HG03159 (cell line): Measurements from ENCODE around the gene STRA6.

Source experiments
- ATAC-seq: cut with Tn5 transposase; IDR thresholded peaks from one replicate; pipeline ENCODE4 v1.9.1; 2021; ENCODE audit warnings: mild to moderate bottlenecking, moderate library complexity; ENCODE audit not compliant: unreplicated experiment

STRA6 gene

DNA sequence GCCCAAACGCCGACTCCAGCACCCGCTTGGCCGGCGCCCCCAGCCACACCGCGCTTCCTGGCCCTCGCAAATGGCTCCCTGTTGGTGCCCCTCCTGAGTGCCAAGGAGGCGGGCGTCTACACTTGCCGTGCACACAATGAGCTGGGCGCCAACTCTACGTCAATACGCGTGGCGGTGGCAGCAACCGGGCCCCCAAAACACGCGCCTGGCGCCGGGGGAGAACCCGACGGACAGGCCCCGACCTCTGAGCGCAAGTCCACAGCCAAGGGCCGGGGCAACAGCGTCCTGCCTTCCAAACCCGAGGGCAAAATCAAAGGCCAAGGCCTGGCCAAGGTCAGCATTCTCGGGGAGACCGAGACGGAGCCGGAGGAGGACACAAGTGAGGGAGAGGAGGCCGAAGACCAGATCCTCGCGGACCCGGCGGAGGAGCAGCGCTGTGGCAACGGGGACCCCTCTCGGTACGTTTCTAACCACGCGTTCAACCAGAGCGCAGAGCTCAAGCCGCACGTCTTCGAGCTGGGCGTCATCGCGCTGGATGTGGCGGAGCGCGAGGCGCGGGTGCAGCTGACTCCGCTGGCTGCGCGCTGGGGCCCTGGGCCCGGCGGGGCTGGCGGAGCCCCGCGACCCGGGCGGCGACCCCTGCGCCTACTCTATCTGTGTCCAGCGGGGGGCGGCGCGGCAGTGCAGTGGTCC lies 68.7 kb downstream of the STRA6 start:
- ATAC-seq, result no peak

DNA sequence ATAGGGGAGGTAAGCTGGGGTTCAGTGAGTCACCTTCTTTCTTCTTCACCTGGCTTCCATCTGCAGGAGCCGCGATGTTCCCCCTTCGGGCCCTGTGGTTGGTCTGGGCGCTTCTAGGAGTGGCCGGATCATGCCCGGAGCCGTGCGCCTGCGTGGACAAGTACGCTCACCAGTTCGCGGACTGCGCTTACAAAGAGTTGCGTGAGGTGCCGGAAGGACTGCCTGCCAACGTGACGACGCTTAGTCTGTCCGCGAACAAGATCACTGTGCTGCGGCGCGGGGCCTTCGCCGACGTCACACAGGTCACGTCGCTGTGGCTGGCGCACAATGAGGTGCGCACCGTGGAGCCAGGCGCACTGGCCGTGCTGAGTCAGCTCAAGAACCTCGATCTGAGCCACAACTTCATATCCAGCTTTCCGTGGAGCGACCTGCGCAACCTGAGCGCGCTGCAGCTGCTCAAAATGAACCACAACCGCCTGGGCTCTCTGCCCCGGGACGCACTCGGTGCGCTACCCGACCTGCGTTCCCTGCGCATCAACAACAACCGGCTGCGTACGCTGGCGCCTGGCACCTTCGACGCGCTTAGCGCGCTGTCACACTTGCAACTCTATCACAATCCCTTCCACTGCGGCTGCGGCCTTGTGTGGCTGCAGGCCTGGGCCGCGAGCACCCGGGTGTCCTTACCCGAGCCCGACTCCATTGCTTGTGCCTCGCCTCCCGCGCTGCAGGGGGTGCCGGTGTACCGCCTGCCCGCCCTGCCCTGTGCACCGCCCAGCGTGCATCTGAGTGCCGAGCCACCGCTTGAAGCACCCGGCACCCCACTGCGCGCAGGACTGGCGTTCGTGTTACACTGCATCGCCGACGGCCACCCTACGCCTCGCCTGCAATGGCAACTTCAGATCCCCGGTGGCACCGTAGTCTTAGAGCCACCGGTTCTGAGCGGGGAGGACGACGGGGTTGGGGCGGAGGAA lies 69.6 kb downstream of the STRA6 start:
- ATAC-seq, result no peak

GRCh38 chr15:74131628-74132413 lies 70.8 kb downstream of the STRA6 start:
- no peak for ATAC-seq

- ATAC-seq, result no peak
These were observed 71.5 kb downstream of the STRA6 start for GRCh38 chr15:74130849-74131627.

DNA sequence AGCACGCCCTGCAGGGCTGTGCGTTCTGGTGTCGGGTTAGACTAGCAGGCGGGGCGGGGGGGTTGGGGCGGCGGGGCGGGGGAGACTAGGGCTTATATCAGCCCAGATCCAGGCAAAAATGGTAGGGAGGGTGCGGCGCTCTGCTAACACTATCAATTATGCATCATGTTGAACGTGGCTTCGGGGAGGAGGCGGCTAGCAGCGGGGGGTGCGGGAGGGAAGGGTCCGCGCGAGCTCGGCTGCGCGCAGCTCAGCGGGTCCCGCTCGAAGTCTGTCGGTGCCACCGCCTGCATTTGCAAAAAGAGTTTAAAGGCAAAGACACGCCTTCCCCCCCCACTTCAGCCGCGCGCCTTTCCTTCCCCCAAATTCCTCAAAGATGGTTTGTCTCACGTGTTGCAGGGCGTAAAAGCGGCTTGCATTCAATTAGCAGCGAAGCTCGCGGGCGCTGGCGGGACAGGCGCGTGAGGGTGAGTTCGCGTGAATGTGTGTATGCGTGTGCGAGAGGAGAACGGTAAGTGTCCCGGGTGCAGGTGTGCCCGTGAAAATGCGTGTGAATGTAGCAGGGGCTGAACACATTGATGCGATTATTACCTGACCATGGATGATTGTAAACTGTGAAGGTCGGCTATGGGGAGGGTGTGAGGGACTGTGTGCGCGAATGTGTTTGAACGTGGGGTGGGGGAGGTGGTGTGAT lies 72.3 kb downstream of the STRA6 start, which contains the start of gene ISLR2:
Gene ISLR2 (plus strand): TSS at position 432 of the 694 bp plus-strand sequence. CDS start 2,169 bp downstream, outside the sequence.
- no peak for ATAC-seq

GRCh38 chr15:74129586-74130154 lies 72.9 kb downstream of the STRA6 start:
- no peak for ATAC-seq
